ENCODE results near the gene NAP1L4.

The NAP1L4 gene, protein sequence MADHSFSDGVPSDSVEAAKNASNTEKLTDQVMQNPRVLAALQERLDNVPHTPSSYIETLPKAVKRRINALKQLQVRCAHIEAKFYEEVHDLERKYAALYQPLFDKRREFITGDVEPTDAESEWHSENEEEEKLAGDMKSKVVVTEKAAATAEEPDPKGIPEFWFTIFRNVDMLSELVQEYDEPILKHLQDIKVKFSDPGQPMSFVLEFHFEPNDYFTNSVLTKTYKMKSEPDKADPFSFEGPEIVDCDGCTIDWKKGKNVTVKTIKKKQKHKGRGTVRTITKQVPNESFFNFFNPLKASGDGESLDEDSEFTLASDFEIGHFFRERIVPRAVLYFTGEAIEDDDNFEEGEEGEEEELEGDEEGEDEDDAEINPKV

GRCh38 chr11:2992234-2992996 lies at the start of gene NAP1L4:
NAP1L4 (minus strand) TSS chr11:2992329; CDS start chr11:2979220, 13,109 bp downstream.
- peak; percentile 91 to 99 for DNase-seq

GRCh38 chr11:3040881-3041280 lies 48.8 kb upstream of the NAP1L4 start:
- no peak for DNase-seq

DNA sequence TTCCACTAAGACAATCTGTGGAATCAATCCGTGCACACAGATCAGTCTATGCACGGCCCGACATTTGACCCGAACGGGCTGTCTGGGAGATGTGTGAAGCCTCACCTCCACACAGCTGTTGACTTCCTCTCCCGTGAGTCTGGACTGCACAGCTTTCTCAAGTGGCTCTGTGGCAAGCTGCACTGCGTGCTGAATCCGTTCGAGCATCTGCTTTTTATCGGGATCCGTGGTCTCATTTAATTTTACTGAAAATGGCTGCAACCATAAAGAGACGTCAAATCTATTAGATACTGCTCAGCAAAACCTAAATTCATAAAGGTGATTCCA lies 45.8 kb upstream of the NAP1L4 start:
- DNase-seq, result no peak

DNA sequence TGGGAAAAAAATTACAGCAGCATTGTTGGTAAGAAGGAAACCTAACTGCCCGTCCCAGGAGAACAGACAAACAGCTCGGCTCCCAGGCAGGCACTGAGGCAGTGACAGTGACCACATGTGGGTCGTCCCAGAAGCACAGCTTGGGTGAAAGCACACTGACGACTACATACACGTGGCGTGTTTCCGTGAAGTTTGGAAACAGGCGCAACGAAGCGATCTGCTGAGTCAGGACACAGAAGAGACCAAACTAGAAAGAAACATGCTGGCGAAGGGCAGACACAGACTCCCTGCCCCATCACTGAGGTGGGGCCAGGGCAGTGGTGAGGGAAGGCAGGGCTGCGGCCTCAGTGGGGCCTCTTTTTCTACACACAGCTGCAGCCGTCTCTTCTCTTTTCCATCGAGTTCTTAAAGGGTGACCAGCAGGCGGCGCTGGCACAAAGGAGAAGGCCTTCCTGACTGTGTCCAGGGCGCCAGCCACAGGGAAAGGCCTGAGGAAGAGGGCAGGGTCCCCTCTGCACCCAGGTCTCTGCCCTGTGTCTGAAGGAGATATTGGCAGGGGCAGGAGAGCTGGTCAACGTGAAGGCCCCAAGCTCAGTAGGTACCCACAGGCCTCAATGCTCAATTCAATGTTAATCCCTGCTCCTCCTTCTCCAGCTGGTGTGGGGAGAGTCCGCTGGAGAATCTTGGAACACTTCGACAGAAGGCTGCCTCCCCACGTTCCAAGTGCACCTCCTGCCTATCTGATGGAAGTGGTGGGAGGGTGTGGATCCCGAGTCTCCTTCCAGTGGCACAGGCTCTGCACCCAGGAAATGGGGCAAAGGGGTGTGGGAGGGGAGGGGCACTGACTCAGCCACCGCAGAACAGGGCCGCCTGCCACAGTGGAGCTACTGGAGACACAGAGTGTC lies 45.2 kb upstream of the NAP1L4 start:
- peak; percentile 28 to 73 for DNase-seq

DNA sequence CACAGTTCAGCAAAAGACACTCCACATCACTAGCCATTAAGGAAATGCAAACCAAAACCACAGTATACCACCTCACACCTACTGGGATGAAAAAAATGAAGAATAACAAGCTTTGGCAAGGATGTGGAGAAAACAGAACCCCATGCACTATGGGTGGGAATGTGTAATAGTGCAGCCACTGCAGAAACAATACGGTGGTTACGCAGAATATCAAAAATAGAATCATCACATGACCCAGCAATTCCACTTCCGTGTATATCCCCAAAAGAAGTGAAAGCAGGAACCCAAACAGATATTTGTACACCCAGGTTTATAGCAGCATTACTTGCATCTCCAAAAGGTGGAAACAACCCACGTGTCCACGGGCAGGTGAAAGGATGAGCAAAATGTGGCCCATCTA lies 44.3 kb upstream of the NAP1L4 start:
- DNase-seq, result no peak

GRCh38 chr11:3035333-3035732 lies 43.2 kb upstream of the NAP1L4 start:
- no peak for DNase-seq

GRCh38 chr11:3030289-3031070 lies 38.4 kb upstream of the NAP1L4 start:
- no peak for DNase-seq

- no peak for DNase-seq
Measured at GRCh38 chr11:3028813-3029212, 36.7 kb upstream of the NAP1L4 start.

DNA sequence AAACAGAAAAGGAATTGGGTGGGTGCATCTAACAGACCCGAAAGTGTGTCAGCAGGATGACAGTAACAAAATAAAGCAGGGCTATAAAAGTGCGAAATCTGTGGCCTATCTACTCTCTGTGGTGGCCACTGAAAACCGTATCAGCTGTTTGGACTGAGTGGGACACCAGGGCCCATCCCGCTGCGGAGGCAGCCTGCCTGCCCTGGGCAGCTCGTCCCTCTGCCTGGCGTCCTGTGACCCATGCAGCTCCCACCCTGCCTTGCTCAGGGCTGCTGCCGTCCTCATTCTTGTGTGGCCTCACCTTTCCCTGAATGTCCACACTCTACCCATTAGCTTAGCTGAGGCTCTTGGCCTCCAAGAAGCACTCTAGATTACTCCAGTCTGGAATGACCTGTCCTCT lies 34.7 kb upstream of the NAP1L4 start:
- DNase-seq, result no peak

GRCh38 chr11:3022982-3023381 lies 30.9 kb upstream of the NAP1L4 start:
- DNase-seq, result no peak

DNA sequence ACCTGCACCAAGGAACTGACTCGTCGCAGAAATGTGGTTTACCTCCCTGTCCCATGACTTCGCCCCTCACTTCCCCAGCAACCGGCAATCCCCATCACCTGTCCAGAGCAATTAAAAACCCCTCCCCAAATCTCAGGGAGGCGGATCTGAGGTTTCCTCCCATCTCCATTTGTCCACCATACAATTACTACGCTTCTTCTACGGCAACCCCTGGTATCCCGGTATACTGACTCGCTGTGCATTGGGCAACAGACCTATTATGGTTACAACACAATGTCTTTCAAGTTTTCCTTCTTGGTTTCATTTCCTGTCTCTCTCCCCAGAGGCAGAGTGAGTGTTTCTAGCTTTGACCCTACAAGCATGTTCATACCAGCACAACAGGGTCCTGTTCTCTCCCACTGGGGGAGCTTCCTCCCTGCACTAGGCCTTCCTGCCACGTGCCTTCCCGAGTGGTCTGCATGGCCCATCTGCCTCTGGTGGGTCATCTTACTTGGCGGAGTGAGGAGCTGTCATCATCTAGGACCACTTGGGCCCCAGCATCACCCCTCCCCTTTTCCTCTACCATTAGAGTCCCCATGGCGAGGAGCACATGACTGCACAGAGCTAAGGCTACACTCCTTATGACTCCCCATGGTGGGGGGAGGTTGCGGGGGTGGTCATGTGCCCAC lies 30.3 kb upstream of the NAP1L4 start:
- DNase-seq, result no peak

GRCh38 chr11:3021125-3021524 lies 29.0 kb upstream of the NAP1L4 start:
- DNase-seq, result peak; percentile 17 to 28

GRCh38 chr11:3020011-3020410 lies 27.9 kb upstream of the NAP1L4 start:
- no peak for DNase-seq

GRCh38 chr11:3018596-3018995 lies 26.5 kb upstream of the NAP1L4 start:
- no peak for DNase-seq

GRCh38 chr11:3016861-3017260 lies 24.7 kb upstream of the NAP1L4 start:
- no peak for DNase-seq

DNA sequence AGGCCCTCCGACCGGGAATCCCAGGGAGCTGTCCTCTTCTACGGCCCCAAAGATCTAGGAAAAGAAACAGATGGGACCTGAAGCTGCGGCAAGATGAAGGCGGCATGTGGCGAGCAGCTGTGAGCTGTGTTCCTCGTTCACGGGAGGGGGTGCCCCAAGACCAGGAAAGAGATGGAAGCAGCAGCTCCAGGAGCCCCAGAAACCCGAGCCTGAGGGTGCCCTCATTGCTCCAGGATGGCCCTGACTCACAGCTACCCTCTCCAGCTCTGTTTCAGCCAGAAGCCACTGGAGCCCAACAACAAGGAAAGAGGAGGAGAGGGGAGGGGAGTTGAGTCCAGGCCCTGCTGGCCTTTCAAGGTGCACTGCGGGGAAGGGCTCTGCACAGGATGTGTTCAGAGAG lies 23.7 kb upstream of the NAP1L4 start:
- DNase-seq, result no peak

DNA sequence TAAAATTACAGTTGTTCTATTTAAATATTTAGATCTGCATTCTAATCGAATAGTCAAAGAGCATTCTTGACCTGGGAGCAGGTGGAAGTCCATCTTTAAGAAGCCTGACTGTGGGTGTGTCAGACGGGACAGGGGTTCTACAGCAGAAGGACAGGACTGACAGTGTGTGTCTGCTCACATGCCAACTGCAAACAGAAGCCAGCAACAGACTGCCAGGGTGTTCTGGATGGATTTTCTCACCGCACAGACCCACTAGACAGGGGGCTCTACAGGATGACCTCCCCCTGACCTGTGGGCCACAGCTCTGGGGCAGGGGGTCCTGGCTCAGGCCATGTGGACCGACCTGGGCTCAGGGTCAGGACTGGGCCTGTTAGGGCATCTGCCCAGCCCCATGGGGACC lies 22.8 kb upstream of the NAP1L4 start:
- no peak for DNase-seq

- no peak for DNase-seq
Measured at GRCh38 chr11:3014057-3014938, 22.2 kb upstream of the NAP1L4 start.

DNA sequence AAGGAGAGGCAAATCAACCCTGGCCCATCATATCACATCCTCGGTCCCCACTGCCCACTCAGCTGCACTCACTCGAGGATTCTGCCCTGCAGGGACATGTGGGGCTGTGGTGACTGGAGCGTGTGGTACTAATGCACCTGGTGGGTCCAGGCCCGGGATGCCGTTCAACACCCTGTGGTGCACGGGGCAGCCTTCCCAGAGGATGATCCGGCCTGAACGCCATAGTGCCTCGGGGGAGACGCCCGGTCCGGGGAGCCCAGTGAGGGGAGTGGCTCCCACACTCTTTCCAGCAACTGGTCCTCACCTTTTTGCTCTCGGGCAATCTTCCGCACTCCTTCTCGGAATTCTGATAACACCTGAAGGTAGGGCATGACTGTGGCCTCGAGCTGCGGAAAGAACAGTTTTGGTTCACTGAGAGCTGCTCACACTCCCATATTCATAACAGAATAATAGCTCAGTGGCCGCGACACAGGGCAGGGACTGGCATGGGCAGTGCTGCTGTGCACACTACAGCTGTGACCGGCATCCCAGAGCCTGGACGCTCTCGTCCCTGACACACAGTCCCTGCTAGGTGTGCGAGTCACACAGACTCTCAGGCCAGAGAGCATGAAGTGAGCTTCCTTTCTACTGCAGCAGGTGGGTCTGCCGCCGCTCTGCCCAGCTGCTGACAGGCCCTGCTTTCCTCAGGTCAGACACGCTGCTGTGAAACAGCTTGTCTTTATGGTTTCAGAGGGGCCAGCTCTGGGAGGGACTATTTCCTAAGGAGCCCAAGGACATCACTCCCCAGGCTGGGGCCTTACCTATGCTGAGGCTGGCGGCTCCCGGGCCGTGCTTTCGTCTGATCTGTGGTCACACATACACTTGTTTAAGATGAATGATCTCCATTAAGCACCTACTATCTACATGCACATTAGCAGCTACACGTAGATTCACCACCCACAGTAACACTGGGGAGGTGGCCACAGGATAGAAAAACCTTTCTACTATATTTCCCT lies 20.1 kb upstream of the NAP1L4 start:
- DNase-seq, result no peak

Measured in NCI-H446 (cell line).